ENCODE data around the gene SCAF4. TPM values are rescaled to one million over a fixed set of nuclear protein-coding genes. Genes with fewer than 3 reads are reported as not detected.

SCAF4 gene
- total RNA-seq, 1 donor from 2014 or later, result 14.2 TPM

DNA sequence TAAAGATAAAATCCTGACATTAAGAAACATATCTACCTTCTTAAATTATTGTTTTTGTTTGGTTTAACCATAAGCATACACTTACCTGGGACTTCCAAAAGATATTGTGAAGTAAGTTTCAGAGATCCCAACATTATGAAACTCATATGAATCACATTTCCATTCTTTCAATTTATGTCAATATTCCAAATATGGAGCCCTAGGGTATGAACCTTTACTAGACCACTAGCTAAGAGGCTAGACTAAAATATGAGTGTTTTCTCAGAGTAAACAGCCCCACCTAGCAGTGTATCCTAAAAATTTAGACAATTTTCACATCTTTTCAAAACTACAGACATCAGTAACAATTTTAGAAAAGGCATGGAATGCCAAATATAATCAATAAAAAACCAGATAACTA lies 24.4 kb downstream of the SCAF4 start:
- no peak overlapping the region for H3K4me3 ChIP-seq (ENCODE audit: low read depth, low read length)
- no peaks in the 10 kb centered on the region for H3K27me3 ChIP-seq (ENCODE audit: control insufficient read depth, insufficient read depth, low read length)
- TF ChIP-seq, protein P1, sequence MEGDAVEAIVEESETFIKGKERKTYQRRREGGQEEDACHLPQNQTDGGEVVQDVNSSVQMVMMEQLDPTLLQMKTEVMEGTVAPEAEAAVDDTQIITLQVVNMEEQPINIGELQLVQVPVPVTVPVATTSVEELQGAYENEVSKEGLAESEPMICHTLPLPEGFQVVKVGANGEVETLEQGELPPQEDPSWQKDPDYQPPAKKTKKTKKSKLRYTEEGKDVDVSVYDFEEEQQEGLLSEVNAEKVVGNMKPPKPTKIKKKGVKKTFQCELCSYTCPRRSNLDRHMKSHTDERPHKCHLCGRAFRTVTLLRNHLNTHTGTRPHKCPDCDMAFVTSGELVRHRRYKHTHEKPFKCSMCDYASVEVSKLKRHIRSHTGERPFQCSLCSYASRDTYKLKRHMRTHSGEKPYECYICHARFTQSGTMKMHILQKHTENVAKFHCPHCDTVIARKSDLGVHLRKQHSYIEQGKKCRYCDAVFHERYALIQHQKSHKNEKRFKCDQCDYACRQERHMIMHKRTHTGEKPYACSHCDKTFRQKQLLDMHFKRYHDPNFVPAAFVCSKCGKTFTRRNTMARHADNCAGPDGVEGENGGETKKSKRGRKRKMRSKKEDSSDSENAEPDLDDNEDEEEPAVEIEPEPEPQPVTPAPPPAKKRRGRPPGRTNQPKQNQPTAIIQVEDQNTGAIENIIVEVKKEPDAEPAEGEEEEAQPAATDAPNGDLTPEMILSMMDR (IDR thresholded peaks at IDR 0.05; ENCODE audit: insufficient read depth, low read length, poor library complexity, severe bottlenecking), result no peak
- DNase-seq (ENCODE audit: low read depth), result no peak
- H3K36me3 ChIP-seq (ENCODE audit: control insufficient read depth, insufficient read depth, low read length), result no peaks in the 10 kb centered on the region

DNA sequence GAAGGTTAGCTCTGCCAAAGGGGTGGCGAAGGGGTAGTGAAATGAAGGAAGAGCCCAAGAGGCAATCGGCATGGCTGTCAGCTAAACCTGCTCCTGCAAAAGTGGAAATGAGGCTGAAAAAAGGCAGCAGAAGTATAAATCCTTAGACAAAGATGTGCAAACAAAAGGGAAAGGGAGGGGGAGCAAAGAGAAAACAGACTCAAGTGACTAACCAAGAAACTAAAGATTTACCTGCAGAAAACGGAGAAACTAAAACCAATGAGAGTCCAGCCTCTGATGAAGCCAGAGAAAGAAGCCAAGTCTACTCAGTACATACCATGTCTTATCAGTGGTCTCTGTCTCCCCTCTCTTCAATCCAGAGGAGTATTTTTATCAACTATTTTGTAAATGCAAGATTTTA lies 25.4 kb downstream of the SCAF4 start:
- Histone ChIP-seq H3K4me3 (ENCODE audit: low read depth, low read length) (no peak overlapping the region), H3K27me3 (ENCODE audit: control insufficient read depth, insufficient read depth, low read length) (no peaks in the 10 kb centered on the region), H3K36me3 (ENCODE audit: control insufficient read depth, insufficient read depth, low read length) (no peaks in the 10 kb centered on the region)
- TF ChIP-seq, protein P1 (IDR thresholded peaks at IDR 0.05; ENCODE audit: insufficient read depth, low read length, poor library complexity, severe bottlenecking), result no peak
- no peak for DNase-seq (ENCODE audit: low read depth)

DNA sequence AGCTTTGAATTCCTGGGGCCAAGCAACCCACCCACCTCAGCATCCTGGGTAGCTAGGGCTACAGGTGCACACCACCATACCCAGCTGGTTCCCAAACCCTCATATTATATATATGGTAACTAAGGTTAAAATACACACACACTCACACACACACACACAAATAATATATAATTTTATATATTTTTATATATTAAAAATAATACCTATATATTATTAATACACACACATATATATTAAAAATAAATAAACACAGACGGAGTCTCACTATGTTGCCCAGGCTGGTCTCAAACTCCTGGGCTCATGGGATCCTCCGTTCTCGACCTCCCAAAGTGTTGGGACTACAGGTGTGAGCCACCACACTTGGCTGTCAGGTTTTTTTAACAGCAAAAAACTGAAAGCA lies 31.9 kb downstream of the SCAF4 start:
- Histone ChIP-seq H3K36me3 (ENCODE audit: control insufficient read depth, insufficient read depth, low read length) (no peaks in the 10 kb centered on the region), H3K4me3 (ENCODE audit: low read depth, low read length) (no peak overlapping the region), H3K27me3 (ENCODE audit: control insufficient read depth, insufficient read depth, low read length) (no peaks in the 10 kb centered on the region)
- no peak for DNase-seq (ENCODE audit: low read depth)
- TF ChIP-seq, protein P1 (IDR thresholded peaks at IDR 0.05; ENCODE audit: insufficient read depth, low read length, poor library complexity, severe bottlenecking), result no peak

DNA sequence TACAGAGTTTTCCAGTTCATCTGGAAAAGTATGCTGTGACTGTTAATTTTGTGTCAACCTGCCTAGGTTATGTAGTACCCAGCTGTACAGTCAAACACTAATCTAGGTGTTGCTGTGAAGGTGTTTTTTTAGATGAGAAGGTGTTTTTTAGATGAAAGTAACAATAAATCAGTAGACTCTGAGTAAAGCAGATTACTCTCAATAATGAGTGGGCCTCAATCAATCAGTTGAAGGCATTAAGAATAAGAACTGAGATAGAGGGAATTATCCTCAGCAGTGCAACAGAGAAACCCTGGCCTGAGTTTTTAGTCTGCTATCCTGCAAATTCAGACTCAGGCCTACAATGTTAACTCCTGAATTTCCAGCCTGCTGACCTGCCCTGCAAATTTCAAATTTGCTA lies 33.5 kb downstream of the SCAF4 start:
- Histone ChIP-seq H3K4me3 (ENCODE audit: low read depth, low read length) (no peak overlapping the region), H3K36me3 (ENCODE audit: control insufficient read depth, insufficient read depth, low read length) (no peaks in the 10 kb centered on the region), H3K27me3 (ENCODE audit: control insufficient read depth, insufficient read depth, low read length) (no peaks in the 10 kb centered on the region)
- TF ChIP-seq, protein P1 (IDR thresholded peaks at IDR 0.05; ENCODE audit: insufficient read depth, low read length, poor library complexity, severe bottlenecking), result no peak
- DNase-seq (ENCODE audit: low read depth), result no peak

DNA sequence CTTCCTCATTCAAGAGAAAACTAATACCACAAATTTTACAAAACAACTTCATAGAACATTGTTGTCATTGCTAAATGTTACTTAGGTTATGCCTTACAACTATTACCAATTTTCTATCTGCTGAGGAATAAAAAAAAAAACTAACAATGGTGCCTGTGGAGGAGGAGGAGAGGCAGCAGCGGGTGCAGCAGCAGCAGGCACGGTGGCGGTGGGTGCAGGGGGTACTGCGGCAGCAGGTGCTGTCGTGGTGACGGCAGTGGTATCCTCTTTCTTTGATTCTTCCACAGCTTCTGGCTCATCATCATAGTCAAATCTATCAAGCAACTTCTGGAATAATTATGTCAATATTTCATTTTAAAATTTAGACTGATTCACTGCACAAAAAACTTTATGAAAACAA lies 35.5 kb downstream of the SCAF4 start:
- no peak overlapping the region for H3K4me3 ChIP-seq (ENCODE audit: low read depth, low read length)
- H3K36me3 ChIP-seq (ENCODE audit: control insufficient read depth, insufficient read depth, low read length), result no peaks in the 10 kb centered on the region
- DNase-seq (ENCODE audit: low read depth), result no peak
- TF ChIP-seq, protein P1 (IDR thresholded peaks at IDR 0.05; ENCODE audit: insufficient read depth, low read length, poor library complexity, severe bottlenecking), result no peak
- H3K27me3 ChIP-seq (ENCODE audit: control insufficient read depth, insufficient read depth, low read length), result no peaks in the 10 kb centered on the region

DNA sequence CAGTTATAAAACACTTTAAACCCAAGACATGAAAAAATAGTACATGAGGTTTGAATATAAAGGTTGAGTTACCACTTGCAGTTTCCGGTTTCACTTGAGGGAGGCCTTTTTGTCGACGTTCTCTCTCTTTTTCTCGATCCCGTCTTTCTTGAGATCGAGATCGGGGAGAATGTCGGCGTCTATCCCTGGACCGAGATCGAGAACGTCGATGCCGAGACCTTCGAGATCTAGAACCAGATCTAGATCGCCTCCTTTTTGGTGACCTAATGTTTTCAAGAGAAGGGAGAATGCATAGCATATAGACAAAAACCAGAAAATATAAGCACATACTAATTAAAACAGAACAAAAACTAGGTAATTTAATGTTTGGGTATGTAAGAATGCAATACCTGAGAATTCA lies 38.7 kb downstream of the SCAF4 start:
- TF ChIP-seq, protein P1 (IDR thresholded peaks at IDR 0.05; ENCODE audit: insufficient read depth, low read length, poor library complexity, severe bottlenecking), result no peak
- no peaks in the 10 kb centered on the region for H3K27me3 ChIP-seq (ENCODE audit: control insufficient read depth, insufficient read depth, low read length)
- no peaks in the 10 kb centered on the region for H3K36me3 ChIP-seq (ENCODE audit: control insufficient read depth, insufficient read depth, low read length)
- H3K4me3 ChIP-seq (ENCODE audit: low read depth, low read length), result no peak overlapping the region
- no peak for DNase-seq (ENCODE audit: low read depth)
